Mucosa of descending colon (tissue), 3 donors: ENCODE data around the gene MBD5. TPM values are rescaled to one million over a fixed set of nuclear protein-coding genes. Genes with fewer than 3 reads are reported as not detected.

Source experiments
- ATAC-seq: fragments of 200-7000 bp; cut with Tn5 transposase; one replicate; pipeline ENCODE4 v1.9.1; 2020; ENCODE audit warnings: mild to moderate bottlenecking, moderate library complexity
- DNase-seq, 3 donors: peaks; one replicate each; pipeline ENCODE4 v3.0.0-alpha.2; 2020
- H3K36me3 ChIP-seq: fragments of 200-600 bp; one replicate; pipeline ENCODE4 v1.8.0; 2021; ENCODE audit warnings: low read depth, mild to moderate bottlenecking
- H3K4me1 ChIP-seq: fragments of 200-600 bp; one replicate; pipeline ENCODE4 v1.8.0; 2021; ENCODE audit warnings: low read depth, mild to moderate bottlenecking
- H3K4me3 ChIP-seq: fragments of 200-600 bp; one replicate; pipeline ENCODE4 v1.8.0; 2021; ENCODE audit warnings: mild to moderate bottlenecking
- H3K9me3 ChIP-seq: fragments of 200-600 bp; one replicate; pipeline ENCODE4 v1.8.0; 2021; ENCODE audit warnings: mild to moderate bottlenecking
- CTCF ChIP-seq: fragments of 200-600 bp; IDR thresholded peaks from one replicate; pipeline ENCODE4 v1.8.0; 2022; ENCODE audit warnings: antibody characterized with exemption, mild to moderate bottlenecking
- intact Hi-C, 2 donors: fragments of 100-400 bp; cut with DNase I in 1 of 2; cut with micrococcal nuclease in 1 of 2; formaldehyde crosslinking; loops; one replicate each; pipeline versions ENCODE4 v1.11.0 to v1.11.1; 2022; cut with DNase I, micrococcal nuclease
- total RNA-seq, 3 donors: library from RNA; stranded (reverse); fragmentation: NEBNext Ultra II Directional in 2 of 3; extraction: Animal tissue kit (Norgen Biotek cat#: 25700) in 2 of 3; gene quantifications; one replicate each; pipeline versions ENCODE4 v1.2.1 to v1.2.4, GENCODE V29; 2021 to 2023
- donor health status: DM: no; HTN: no; CAD: no; lungs with moderate emphysema.
- donor health status: DM: no; HTN: no; CAD: no.
- donor health status: DM: no; HTN: yes; CAD: no.

The MBD5 gene
- total RNA-seq, 3 donors from 2014 or later: 31.8 to 69.8 (median 43.8) TPM

GRCh38 chr2:148110184-148110583 lies 89.3 kb downstream of the MBD5 start:
- H3K4me3 ChIP-seq: no peak overlapping the region
- H3K9me3 ChIP-seq: no peaks in the 10 kb centered on the region
- DNase-seq (no peak), ATAC-seq (no peak)
- H3K4me1 ChIP-seq: no peaks in the 10 kb centered on the region
- no peaks in the 10 kb centered on the region for H3K36me3 ChIP-seq
- intact Hi-C loops: no loop called here
- TF ChIP-seq CTCF: no peak

- intact Hi-C loops: no loop called here
Measured at GRCh38 chr2:148122788-148123187, 101.9 kb downstream of the MBD5 start.

GRCh38 chr2:148124271-148124670 lies 103.4 kb downstream of the MBD5 start:
- Histone ChIP-seq H3K9me3 (no peaks in the 10 kb centered on the region), H3K4me1 (no peaks in the 10 kb centered on the region), H3K36me3 (no peaks in the 10 kb centered on the region), H3K4me3 (no peak overlapping the region)
- DNase-seq (no peak), ATAC-seq (no peak)
- intact Hi-C loops: no loop called here
- TF ChIP-seq CTCF: no peak

More at GRCh38 chr2:148122788-148123187, 101.9 kb downstream of the MBD5 start:
- no peaks in the 10 kb centered on the region for H3K36me3 ChIP-seq
- TF ChIP-seq CTCF: no peak
- no peaks in the 10 kb centered on the region for H3K9me3 ChIP-seq
- no peak overlapping the region for H3K4me3 ChIP-seq
- DNase-seq (no peak), ATAC-seq (no peak)
- H3K4me1 ChIP-seq: no peaks in the 10 kb centered on the region

- Histone ChIP-seq H3K36me3 (no peaks in the 10 kb centered on the region), H3K9me3 (no peaks in the 10 kb centered on the region), H3K4me3 (no peak overlapping the region), H3K4me1 (no peaks in the 10 kb centered on the region)
- no peak for ATAC-seq
- no peak for DNase-seq
- no peak for TF ChIP-seq CTCF
- intact Hi-C loops: no loop called here
Measured at GRCh38 chr2:148130581-148130980, 109.7 kb downstream of the MBD5 start.

- H3K4me1 ChIP-seq: no peaks in the 10 kb centered on the region
- TF ChIP-seq CTCF: no peak
- no peaks in the 10 kb centered on the region for H3K9me3 ChIP-seq
- intact Hi-C loops: no loop called here
- ATAC-seq (no peak), DNase-seq (no peak)
- H3K4me3 ChIP-seq: no peak overlapping the region
- H3K36me3 ChIP-seq: no peaks in the 10 kb centered on the region
Measured at GRCh38 chr2:148132412-148132811, 111.5 kb downstream of the MBD5 start.

- Histone ChIP-seq H3K4me3 (no peak overlapping the region), H3K4me1 (no peaks in the 10 kb centered on the region), H3K36me3 (no peaks in the 10 kb centered on the region), H3K9me3 (no peaks in the 10 kb centered on the region)
- ATAC-seq (no peak), DNase-seq (no peak)
- TF ChIP-seq CTCF: no peak
- intact Hi-C loops: no loop called here
Measured at GRCh38 chr2:148135705-148136104, 114.8 kb downstream of the MBD5 start.
